GM23248 (cell line): ENCODE data around the gene ZFYVE19.

ENCODE experiments used
- EZH2 ChIP-seq: fragments of 200-600 bp; sonication (generic); IDR thresholded peaks from 2 replicates; pipeline ENCODE4 v1.6.1; 2018; ENCODE audit warnings: antibody characterized with exemption, mild to moderate bottlenecking; ENCODE audit not compliant: insufficient read depth, poor library complexity, severe bottlenecking
- EZH2phosphoT487 ChIP-seq: fragments of 200-600 bp; sonication (generic); IDR thresholded peaks from 2 replicates; pipeline ENCODE4 v1.6.1; 2018; ENCODE audit warnings: antibody characterized with exemption, moderate library complexity, mild to moderate bottlenecking, low read depth; ENCODE audit not compliant: insufficient read depth

DNA sequence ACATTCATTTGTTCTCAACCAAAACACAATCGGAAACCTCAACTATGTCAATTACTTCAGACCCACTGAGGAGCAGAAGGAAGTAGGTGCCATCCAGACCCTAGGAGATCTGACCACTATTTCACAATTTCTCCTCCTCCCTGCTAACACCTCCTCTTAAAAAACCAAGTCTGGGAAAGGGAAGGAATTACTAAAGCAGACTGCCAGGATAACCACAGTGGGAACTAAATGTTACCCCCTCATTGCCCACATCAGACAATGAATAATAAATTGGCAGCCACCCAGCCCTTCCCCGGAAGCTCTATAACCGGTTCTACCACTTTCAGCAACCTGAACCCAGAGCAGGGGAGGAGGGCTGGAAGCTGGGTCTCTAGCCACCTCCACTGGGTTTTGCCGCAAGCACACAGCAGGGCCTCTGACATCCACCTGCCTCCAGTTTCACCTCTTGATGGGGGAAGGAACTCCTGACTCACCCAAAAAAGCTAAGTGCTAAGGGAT is 19.5 kb upstream of the ZFYVE19 start:
- TF ChIP-seq EZH2 (no peak), EZH2phosphoT487 (0 out of 2 replicates have a peak, but pooled peaks have one; percentile 30)
